Osteoblast (primary cell): ENCODE data around the gene ITGAE. TPM values are rescaled to one million over a fixed set of nuclear protein-coding genes. Genes with fewer than 3 reads are reported as not detected.
"Not testable (repeated sequence)": the region's sequence is repeated elsewhere in the genome, so short reads cannot be mapped to it uniquely, and the experiment has no call there.

Experiments used
- DNase-seq: peaks from one replicate; pipeline ENCODE4 v3.0.0; 2011; ENCODE audit warnings: low spot score, mixed read lengths; ENCODE audit not compliant: insufficient read length; ENCODE audit errors: missing footprints
- H2AFZ ChIP-seq: 2 replicates; pipeline ENCODE4 v1.6.0; 2011; ENCODE audit warnings: mild to moderate bottlenecking, low read length
- H3K27ac ChIP-seq: 2 replicates; pipeline ENCODE4 v1.5.1; 2011; ENCODE audit warnings: mild to moderate bottlenecking, low read depth, low read length, moderate library complexity
- H3K27me3 ChIP-seq: 2 replicates; pipeline ENCODE4 v1.6.0; 2012; ENCODE audit warnings: mild to moderate bottlenecking, control low read depth, inconsistent platforms, low read length, moderate library complexity; ENCODE audit not compliant: insufficient read depth
- H3K36me3 ChIP-seq: 2 replicates; pipeline ENCODE4 v1.5.1; 2011; ENCODE audit warnings: mild to moderate bottlenecking, low read length, control low read depth, moderate library complexity; ENCODE audit not compliant: insufficient read depth
- H3K4me1 ChIP-seq: 2 replicates; pipeline ENCODE4 v1.5.1; 2011; ENCODE audit warnings: mild to moderate bottlenecking, low read length, control low read depth, moderate library complexity; ENCODE audit not compliant: insufficient read depth
- H3K4me2 ChIP-seq: 2 replicates; pipeline ENCODE4 v1.6.0; 2011; ENCODE audit warnings: mild to moderate bottlenecking, low read length; ENCODE audit not compliant: insufficient read depth
- H3K4me3 ChIP-seq: fragments of 200-600 bp; sonication (generic); 3 replicates; pipeline ENCODE4 v1.5.1; 2012; ENCODE audit warnings: mild to moderate bottlenecking, low read length, inconsistent platforms; ENCODE audit not compliant: insufficient read depth
- H3K79me2 ChIP-seq: 2 replicates; pipeline ENCODE4 v1.6.0; 2012; ENCODE audit warnings: mild to moderate bottlenecking, low read length, control low read depth, inconsistent platforms; ENCODE audit not compliant: insufficient read depth
- H3K9me3 ChIP-seq: 2 replicates; pipeline ENCODE4 v1.5.1; 2011; ENCODE audit warnings: low read depth, low read length, control low read depth
- H4K20me1 ChIP-seq: 2 replicates; pipeline ENCODE4 v1.6.0; 2012; ENCODE audit warnings: mild to moderate bottlenecking, low read length, control low read depth; ENCODE audit not compliant: insufficient read depth
- total RNA-seq: library from RNA; depleted of rRNA; stranded (reverse); fragments of >200 nt; gene quantifications from 2 replicates; pipeline ENCODE4 v1.2.3, GENCODE V29; 2012
- TF ChIP-seq, protein P1 (sequence below): IDR thresholded peaks from 2 replicates; pipeline ENCODE4 v1.5.1; 2011; ENCODE audit warnings: mild to moderate bottlenecking, low read depth, low read length, moderate library complexity; ENCODE audit errors: extremely low read depth

ITGAE gene
- total RNA-seq, 1 donor = 10.5 TPM

DNA sequence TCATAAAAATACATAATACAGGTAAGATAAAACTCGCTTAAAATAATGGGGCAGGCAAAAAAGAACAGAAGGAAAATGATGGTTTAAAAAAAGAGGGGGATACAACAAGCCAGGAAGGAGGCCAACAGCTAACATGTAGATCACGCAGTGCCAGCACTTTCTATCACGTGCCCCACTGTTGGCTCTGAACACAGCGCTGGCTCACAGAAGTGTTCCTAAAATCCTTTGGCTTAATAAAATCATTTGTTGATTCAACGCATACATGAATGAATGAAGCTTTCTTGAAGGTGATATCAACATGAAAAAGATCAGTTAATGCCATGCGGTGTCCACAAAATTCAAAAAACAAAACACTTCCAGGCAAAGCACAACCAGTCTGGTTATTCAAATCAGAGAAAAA, 8.5 kb downstream of the ITGAE start:
- no peaks in the 10 kb centered on the region for H3K79me2 ChIP-seq
- peak; percentile 54 for DNase-seq
- peaks cover 22% of the 10 kb centered on the region for H3K4me1 ChIP-seq
- TF ChIP-seq, protein P1, sequence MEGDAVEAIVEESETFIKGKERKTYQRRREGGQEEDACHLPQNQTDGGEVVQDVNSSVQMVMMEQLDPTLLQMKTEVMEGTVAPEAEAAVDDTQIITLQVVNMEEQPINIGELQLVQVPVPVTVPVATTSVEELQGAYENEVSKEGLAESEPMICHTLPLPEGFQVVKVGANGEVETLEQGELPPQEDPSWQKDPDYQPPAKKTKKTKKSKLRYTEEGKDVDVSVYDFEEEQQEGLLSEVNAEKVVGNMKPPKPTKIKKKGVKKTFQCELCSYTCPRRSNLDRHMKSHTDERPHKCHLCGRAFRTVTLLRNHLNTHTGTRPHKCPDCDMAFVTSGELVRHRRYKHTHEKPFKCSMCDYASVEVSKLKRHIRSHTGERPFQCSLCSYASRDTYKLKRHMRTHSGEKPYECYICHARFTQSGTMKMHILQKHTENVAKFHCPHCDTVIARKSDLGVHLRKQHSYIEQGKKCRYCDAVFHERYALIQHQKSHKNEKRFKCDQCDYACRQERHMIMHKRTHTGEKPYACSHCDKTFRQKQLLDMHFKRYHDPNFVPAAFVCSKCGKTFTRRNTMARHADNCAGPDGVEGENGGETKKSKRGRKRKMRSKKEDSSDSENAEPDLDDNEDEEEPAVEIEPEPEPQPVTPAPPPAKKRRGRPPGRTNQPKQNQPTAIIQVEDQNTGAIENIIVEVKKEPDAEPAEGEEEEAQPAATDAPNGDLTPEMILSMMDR = no peak
- no peak overlapping the region for H2AFZ ChIP-seq
- no peak overlapping the region for H3K4me2 ChIP-seq
- H3K9me3 ChIP-seq = no peaks in the 10 kb centered on the region
- H3K4me3 ChIP-seq = no peak overlapping the region
- no peak overlapping the region for H3K27ac ChIP-seq
- H3K27me3 ChIP-seq = no peaks in the 10 kb centered on the region
- H4K20me1 ChIP-seq = no peaks in the 10 kb centered on the region
- no peaks in the 10 kb centered on the region for H3K36me3 ChIP-seq

DNA sequence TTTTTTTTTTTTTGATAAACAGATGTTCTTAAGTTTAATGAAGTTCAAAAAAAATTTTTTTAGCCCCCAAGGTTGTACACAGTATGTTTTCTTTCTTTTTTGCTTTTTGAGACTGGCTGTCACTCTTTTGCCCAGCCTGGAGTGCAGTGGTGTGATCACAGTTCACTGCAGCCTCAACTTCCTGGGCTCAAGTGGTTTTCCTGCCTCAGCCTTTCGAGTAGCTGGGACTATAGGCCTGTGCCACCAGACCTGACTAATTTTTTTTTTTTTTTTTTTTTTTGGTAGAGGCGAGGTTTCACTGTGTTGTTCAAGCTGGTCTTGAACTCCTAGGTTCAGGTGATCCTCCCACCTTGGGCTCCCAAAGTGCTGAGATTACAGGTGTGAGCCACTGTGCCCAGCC, 12.8 kb downstream of the ITGAE start:
- no peak overlapping the region for H3K4me3 ChIP-seq
- no peak for DNase-seq

DNA sequence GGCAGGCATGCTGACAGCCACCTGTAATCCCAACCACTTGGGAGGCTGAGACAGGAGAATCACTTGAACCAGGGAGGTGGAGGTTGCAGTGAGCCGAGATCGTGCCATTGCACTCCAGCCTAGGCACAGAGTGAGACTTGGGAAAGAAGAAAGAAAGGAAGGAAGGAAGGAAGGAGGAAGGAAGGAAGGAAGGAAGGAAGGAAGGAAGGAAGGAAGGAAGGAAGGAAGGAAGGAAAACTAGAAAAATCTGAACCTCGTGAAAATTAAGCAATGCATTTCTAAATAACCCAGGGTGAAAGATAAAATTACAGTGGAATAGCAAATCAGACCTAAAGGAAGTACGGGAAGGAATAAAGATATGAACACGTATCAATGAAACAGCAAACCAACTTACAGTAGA, 15.7 kb downstream of the ITGAE start:
- H3K79me2 ChIP-seq, H3K36me3 ChIP-seq, H3K9me3 ChIP-seq, H3K4me2 ChIP-seq, H4K20me1 ChIP-seq, H3K27ac ChIP-seq, H3K4me1 ChIP-seq, DNase-seq, H3K4me3 ChIP-seq, H3K27me3 ChIP-seq, H2AFZ ChIP-seq: not testable (repeated sequence)

More for the DNA sequence above, 12.8 kb downstream of the ITGAE start:
- Histone ChIP-seq H2AFZ (no peak overlapping the region), H4K20me1 (no peaks in the 10 kb centered on the region), H3K4me1 (peaks cover 10% of the 10 kb centered on the region), H3K9me3 (no peaks in the 10 kb centered on the region), H3K4me2 (no peak overlapping the region), H3K27ac (no peak overlapping the region), H3K79me2 (no peaks in the 10 kb centered on the region), H3K36me3 (no peaks in the 10 kb centered on the region), H3K27me3 (no peaks in the 10 kb centered on the region)
- TF ChIP-seq, protein P1 = no peak

DNA sequence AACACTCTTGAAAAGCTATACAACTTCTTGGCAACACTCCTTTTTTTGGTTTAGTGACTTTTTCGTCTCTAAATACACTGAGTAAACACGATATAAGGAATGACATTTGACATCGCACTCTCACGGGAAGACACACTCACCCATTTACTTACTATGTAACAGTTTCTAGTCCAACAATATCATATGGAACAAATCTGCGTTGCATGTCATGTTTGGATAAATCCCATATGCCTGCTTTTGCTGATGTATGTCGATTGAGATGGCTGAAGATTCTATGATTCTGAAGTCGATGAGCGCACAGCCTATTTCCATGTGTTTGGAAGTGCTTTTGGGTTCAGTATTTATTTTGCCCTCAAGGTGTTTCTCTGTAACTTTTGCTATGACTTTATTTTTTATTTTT, 18.2 kb downstream of the ITGAE start:
- no peaks in the 10 kb centered on the region for H3K4me1 ChIP-seq
- TF ChIP-seq, protein P1 = no peak
- H4K20me1 ChIP-seq = no peaks in the 10 kb centered on the region
- H3K4me3 ChIP-seq = no peak overlapping the region
- H2AFZ ChIP-seq = no peak overlapping the region
- H3K27ac ChIP-seq = no peak overlapping the region
- DNase-seq = no peak
- H3K4me2 ChIP-seq = no peak overlapping the region
- H3K36me3 ChIP-seq = no peaks in the 10 kb centered on the region
- H3K9me3 ChIP-seq = no peaks in the 10 kb centered on the region
- no peaks in the 10 kb centered on the region for H3K79me2 ChIP-seq
- H3K27me3 ChIP-seq = no peaks in the 10 kb centered on the region

DNA sequence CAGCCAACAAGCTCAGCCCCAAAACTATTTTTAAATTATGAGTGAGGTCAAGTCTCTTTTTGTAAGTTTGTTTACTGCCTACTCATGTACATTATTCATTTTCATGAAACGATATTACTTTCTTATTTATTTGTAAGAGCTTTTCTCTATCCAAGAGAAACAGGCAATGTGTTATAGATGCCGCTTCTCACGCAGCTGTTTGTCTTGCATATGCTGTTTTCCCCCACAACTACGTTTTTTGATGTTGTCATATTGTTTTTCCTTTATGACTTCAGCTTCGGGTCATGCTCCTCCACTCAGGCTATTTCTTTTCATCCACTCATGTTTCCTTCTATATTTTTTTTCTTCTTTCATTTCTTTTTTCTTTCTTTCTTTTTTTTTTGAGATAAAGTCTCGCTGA, 20.0 kb downstream of the ITGAE start:
- Histone ChIP-seq H3K4me3 (no peak overlapping the region), H3K27ac (no peak overlapping the region), H3K36me3 (no peaks in the 10 kb centered on the region), H3K9me3 (no peaks in the 10 kb centered on the region), H3K4me1 (no peaks in the 10 kb centered on the region), H2AFZ (no peak overlapping the region), H3K4me2 (no peak overlapping the region), H4K20me1 (no peaks in the 10 kb centered on the region), H3K27me3 (no peaks in the 10 kb centered on the region), H3K79me2 (no peaks in the 10 kb centered on the region)
- TF ChIP-seq, protein P1 = no peak
- DNase-seq = no peak
